Measurements from ENCODE around the gene ADAM19.

GRCh38 chr5:157552650-157553049, 22.9 kb downstream of the ADAM19 start:
- TF ChIP-seq CTCF (IDR thresholded peaks at IDR 0.05) (no peak), EP300 (IDR thresholded peaks at IDR 0.05) (no peak), POLR2A (IDR thresholded peaks at IDR 0.05) (no peak)

Measured in ovary (tissue), 3 donors.